ENCODE results near the gene SLC4A7. TPM values are rescaled to one million over a fixed set of nuclear protein-coding genes. Genes with fewer than 3 reads are reported as not detected.
A peak's percentile ranks its signal among the peaks of the same experiment; 100 is the strongest.

Gene SLC4A7
- polyA plus RNA-seq, 1 donor (not counting 4 experiments of a cell fraction or from before 2014, with no cell fraction given): 28.5 TPM

- Histone ChIP-seq H3K4me2 (ENCODE audit: control insufficient read depth, extremely low read depth, insufficient read depth, low read depth, low read length) (no peak overlapping the region), H3K4me3 (ENCODE audit: control insufficient read depth in 2 of 3, extremely low read depth in 1 of 3, insufficient read depth in 2 of 3, low read depth in 1 of 3, low read length in 3 of 3) (no peak overlapping the region), H3K4me1 (ENCODE audit: control insufficient read depth, extremely low read depth, insufficient read depth, low read length) (peaks cover 24% of the 10 kb centered on the region), H3K36me3 (ENCODE audit: control insufficient read depth in 2 of 2, extremely low read depth in 1 of 2, insufficient read depth in 2 of 2, low read length in 2 of 2) (no peaks in the 10 kb centered on the region), H3K27ac (ENCODE audit: control insufficient read depth, insufficient read depth, low read length) (no peak overlapping the region), H3K9me1 (ENCODE audit: control insufficient read depth, extremely low read depth, insufficient read depth, low read length) (no peaks in the 10 kb centered on the region), H3K79me2 (ENCODE audit: control insufficient read depth, insufficient read depth, low read length) (no peaks in the 10 kb centered on the region), H3K9ac (ENCODE audit: control insufficient read depth, extremely low read depth, insufficient read depth, low read length) (no peak overlapping the region), H4K20me1 (ENCODE audit: control insufficient read depth, extremely low read depth, insufficient read depth, low read length) (no peaks in the 10 kb centered on the region), H3K9me3 (ENCODE audit: control insufficient read depth, low read depth, low read length) (no peaks in the 10 kb centered on the region), H3K27me3 (ENCODE audit: control insufficient read depth, extremely low read depth, insufficient read depth, low read length) (no peaks in the 10 kb centered on the region), H2AFZ (ENCODE audit: control insufficient read depth, low read length) (peak overlapping the region; percentile 33)
- dilution Hi-C loops (cut with MboI; ENCODE audit: extremely low pct_ligation_motif_present, low sequenced_read_pairs): no loop called here
- FAIRE-seq (no peak), DNase-seq (ENCODE audit: low read depth, low spot score) (no peak)
- no peak for TF ChIP-seq EZH2 (IDR thresholded peaks at IDR 0.05; ENCODE audit: low read length)
- TF ChIP-seq, protein P1, sequence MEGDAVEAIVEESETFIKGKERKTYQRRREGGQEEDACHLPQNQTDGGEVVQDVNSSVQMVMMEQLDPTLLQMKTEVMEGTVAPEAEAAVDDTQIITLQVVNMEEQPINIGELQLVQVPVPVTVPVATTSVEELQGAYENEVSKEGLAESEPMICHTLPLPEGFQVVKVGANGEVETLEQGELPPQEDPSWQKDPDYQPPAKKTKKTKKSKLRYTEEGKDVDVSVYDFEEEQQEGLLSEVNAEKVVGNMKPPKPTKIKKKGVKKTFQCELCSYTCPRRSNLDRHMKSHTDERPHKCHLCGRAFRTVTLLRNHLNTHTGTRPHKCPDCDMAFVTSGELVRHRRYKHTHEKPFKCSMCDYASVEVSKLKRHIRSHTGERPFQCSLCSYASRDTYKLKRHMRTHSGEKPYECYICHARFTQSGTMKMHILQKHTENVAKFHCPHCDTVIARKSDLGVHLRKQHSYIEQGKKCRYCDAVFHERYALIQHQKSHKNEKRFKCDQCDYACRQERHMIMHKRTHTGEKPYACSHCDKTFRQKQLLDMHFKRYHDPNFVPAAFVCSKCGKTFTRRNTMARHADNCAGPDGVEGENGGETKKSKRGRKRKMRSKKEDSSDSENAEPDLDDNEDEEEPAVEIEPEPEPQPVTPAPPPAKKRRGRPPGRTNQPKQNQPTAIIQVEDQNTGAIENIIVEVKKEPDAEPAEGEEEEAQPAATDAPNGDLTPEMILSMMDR (optimal IDR thresholded peaks at IDR 0.05 in 1 of 3, IDR thresholded peaks at IDR 0.05 in 1 of 3, conservative IDR thresholded peaks at IDR 0.05 in 1 of 3; ENCODE audit: extremely low read depth in 1 of 3, insufficient read depth in 2 of 3, low read length in 3 of 3): no peak
Observed at GRCh38 chr3:27528791-27529190, 44.6 kb upstream of the SLC4A7 start.

DNA sequence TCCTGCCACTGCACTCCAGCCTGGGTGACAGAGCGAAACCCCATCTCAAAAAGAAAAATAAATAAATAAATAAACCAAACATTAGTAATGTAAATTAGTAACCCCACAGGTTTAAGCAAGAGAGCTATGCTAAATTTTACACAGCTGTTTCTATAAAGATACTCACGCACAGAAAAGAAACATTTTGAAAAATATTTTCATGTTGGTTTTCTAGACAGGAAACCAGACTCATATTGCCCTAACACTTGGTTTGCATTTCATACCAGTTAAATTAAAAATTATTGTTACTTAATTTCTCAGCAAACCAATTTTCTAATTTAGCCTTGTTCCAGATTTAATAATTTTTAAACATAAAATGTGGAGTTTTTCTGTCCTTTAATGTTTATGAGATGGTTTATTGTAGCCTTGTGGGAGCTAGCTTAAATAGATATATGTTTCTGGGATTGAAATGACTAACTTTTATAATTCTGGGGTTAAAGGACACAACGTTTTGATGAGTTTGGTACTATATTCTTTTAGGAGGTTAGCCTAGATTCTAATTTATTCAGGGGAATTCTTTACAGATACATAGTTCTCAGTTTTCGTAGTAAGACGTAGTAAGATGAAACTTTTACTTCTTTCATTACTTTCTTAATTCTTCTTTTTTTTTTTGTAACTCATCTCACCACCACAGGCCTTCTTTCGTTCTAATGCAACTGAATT is 42.6 kb upstream of the SLC4A7 start:
- Histone ChIP-seq H3K79me2 (ENCODE audit: control insufficient read depth, insufficient read depth, low read length) (no peaks in the 10 kb centered on the region), H3K4me1 (ENCODE audit: control insufficient read depth, extremely low read depth, insufficient read depth, low read length) (peaks cover 18% of the 10 kb centered on the region), H3K4me2 (ENCODE audit: control insufficient read depth, extremely low read depth, insufficient read depth, low read depth, low read length) (no peak overlapping the region), H3K36me3 (ENCODE audit: control insufficient read depth in 2 of 2, extremely low read depth in 1 of 2, insufficient read depth in 2 of 2, low read length in 2 of 2) (no peaks in the 10 kb centered on the region), H4K20me1 (ENCODE audit: control insufficient read depth, extremely low read depth, insufficient read depth, low read length) (no peaks in the 10 kb centered on the region), H3K9ac (ENCODE audit: control insufficient read depth, extremely low read depth, insufficient read depth, low read length) (no peak overlapping the region), H3K27ac (ENCODE audit: control insufficient read depth, insufficient read depth, low read length) (no peak overlapping the region), H3K27me3 (ENCODE audit: control insufficient read depth, extremely low read depth, insufficient read depth, low read length) (no peaks in the 10 kb centered on the region), H3K9me1 (ENCODE audit: control insufficient read depth, extremely low read depth, insufficient read depth, low read length) (no peaks in the 10 kb centered on the region), H3K4me3 (ENCODE audit: control insufficient read depth in 2 of 3, extremely low read depth in 1 of 3, insufficient read depth in 2 of 3, low read depth in 1 of 3, low read length in 3 of 3) (no peak overlapping the region), H3K9me3 (ENCODE audit: control insufficient read depth, low read depth, low read length) (no peaks in the 10 kb centered on the region), H2AFZ (ENCODE audit: control insufficient read depth, low read length) (no peak overlapping the region)
- no peak for FAIRE-seq
- DNase-seq (ENCODE audit: low read depth, low spot score): no peak
- dilution Hi-C loops (cut with MboI; ENCODE audit: extremely low pct_ligation_motif_present, low sequenced_read_pairs): no loop called here
- TF ChIP-seq, protein P1 (optimal IDR thresholded peaks at IDR 0.05 in 1 of 3, IDR thresholded peaks at IDR 0.05 in 1 of 3, conservative IDR thresholded peaks at IDR 0.05 in 1 of 3; ENCODE audit: extremely low read depth in 1 of 3, insufficient read depth in 2 of 3, low read length in 3 of 3): no peak
- TF ChIP-seq EZH2 (IDR thresholded peaks at IDR 0.05; ENCODE audit: low read length): no peak

Data from keratinocyte (primary cell).